MM.1S (cell line): ENCODE results near the gene ERICH4.
A peak's percentile ranks its signal among the peaks of the same experiment; 100 is the strongest.
"Not testable (repeated sequence)": the region's sequence is repeated elsewhere in the genome, so short reads cannot be mapped to it uniquely, and the experiment has no call there.

Experiments used
- DNase-seq: peaks from one replicate; pipeline ENCODE4 v3.0.0-alpha.2; 2015
- H2AFZ ChIP-seq: fragments of 300-600 bp; sonication (generic); 2 replicates; pipeline ENCODE4 v1.6.0; 2016; ENCODE audit warnings: antibody characterized with exemption, low read length
- H3F3A ChIP-seq: fragments of 300-600 bp; sonication (generic); 2 replicates; pipeline ENCODE4 v1.6.1; 2016; ENCODE audit warnings: mild to moderate bottlenecking, antibody characterized with exemption, low read length, moderate library complexity, mixed read lengths; ENCODE audit not compliant: insufficient read depth
- H3K27ac ChIP-seq: fragments of 300-600 bp; sonication (generic); 2 replicates; pipeline ENCODE4 v1.5.1; 2016; ENCODE audit warnings: mild to moderate bottlenecking, low read length
- H3K27me3 ChIP-seq: fragments of 300-600 bp; sonication (generic); replicated peaks from 2 replicates; pipeline ENCODE4 v1.6.0; 2016; ENCODE audit warnings: low read length; ENCODE audit not compliant: insufficient read depth
- H3K36me3 ChIP-seq: fragments of 300-600 bp; sonication (generic); replicated peaks from 2 replicates; pipeline ENCODE4 v1.6.1; 2016; ENCODE audit warnings: mild to moderate bottlenecking, low read length, mixed read lengths; ENCODE audit not compliant: insufficient read depth
- H3K4me1 ChIP-seq: fragments of 300-600 bp; sonication (generic); 2 replicates; pipeline ENCODE4 v1.6.1; 2016; ENCODE audit warnings: low read length, mixed read lengths
- H3K4me2 ChIP-seq: fragments of 300-600 bp; sonication (generic); 2 replicates; pipeline ENCODE4 v1.6.0; 2016; ENCODE audit warnings: low read depth, low read length
- H3K4me3 ChIP-seq: fragments of 300-600 bp; sonication (generic); 2 replicates; pipeline ENCODE4 v1.5.1; 2016; ENCODE audit warnings: low read length, mixed read lengths
- H3K79me2 ChIP-seq: fragments of 300-600 bp; sonication (generic); 2 replicates; pipeline ENCODE4 v1.6.1; 2016; ENCODE audit warnings: mixed run types, low read length, mixed read lengths
- H3K9ac ChIP-seq: fragments of 300-600 bp; sonication (generic); 2 replicates; pipeline ENCODE4 v1.6.1; 2016; ENCODE audit warnings: low read length, mixed read lengths
- H3K9me2 ChIP-seq: fragments of 300-600 bp; sonication (generic); replicated peaks from 2 replicates; pipeline ENCODE4 v1.6.1; 2016; ENCODE audit warnings: mild to moderate bottlenecking, low read length, mixed read lengths; ENCODE audit not compliant: insufficient read depth
- H3K9me3 ChIP-seq: fragments of 300-600 bp; sonication (generic); replicated peaks from 2 replicates; pipeline ENCODE4 v1.6.1; 2016; ENCODE audit warnings: mild to moderate bottlenecking, low read length, mixed read lengths; ENCODE audit not compliant: insufficient read depth
- H4K20me1 ChIP-seq: fragments of 300-600 bp; sonication (generic); 2 replicates; pipeline ENCODE4 v1.6.1; 2016; ENCODE audit warnings: mild to moderate bottlenecking, low read length, moderate library complexity, mixed read lengths; ENCODE audit not compliant: insufficient read depth
- EZH2 ChIP-seq: fragments of 300-600 bp; sonication (generic); optimal IDR thresholded peaks from 2 replicates; pipeline ENCODE3; 2017; ENCODE audit warnings: low read depth, mild to moderate bottlenecking, antibody characterized with exemption, low read length, mixed read lengths
- EZH2phosphoT487 ChIP-seq: fragments of 300-600 bp; sonication (generic); IDR thresholded peaks from 2 replicates; pipeline ENCODE4 v1.6.1; 2018; ENCODE audit warnings: antibody characterized with exemption, low read length
- TF ChIP-seq, protein P1 (sequence below): fragments of 300-600 bp; sonication (generic); IDR thresholded peaks from 2 replicates; pipeline ENCODE4 v1.5.1; 2016; ENCODE audit warnings: antibody characterized with exemption, low read length, mixed read lengths

Gene ERICH4

GRCh38 chr19:41408256-41408655, 34.7 kb upstream of the ERICH4 start:
- H3K4me3 ChIP-seq, result no peak overlapping the region
- no peaks in the 10 kb centered on the region for H3F3A ChIP-seq
- no peak overlapping the region for H2AFZ ChIP-seq
- no peaks in the 10 kb centered on the region for H4K20me1 ChIP-seq
- no peak overlapping the region for H3K4me2 ChIP-seq
- TF ChIP-seq EZH2 (no peak), EZH2phosphoT487 (no peak)
- TF ChIP-seq, protein P1, sequence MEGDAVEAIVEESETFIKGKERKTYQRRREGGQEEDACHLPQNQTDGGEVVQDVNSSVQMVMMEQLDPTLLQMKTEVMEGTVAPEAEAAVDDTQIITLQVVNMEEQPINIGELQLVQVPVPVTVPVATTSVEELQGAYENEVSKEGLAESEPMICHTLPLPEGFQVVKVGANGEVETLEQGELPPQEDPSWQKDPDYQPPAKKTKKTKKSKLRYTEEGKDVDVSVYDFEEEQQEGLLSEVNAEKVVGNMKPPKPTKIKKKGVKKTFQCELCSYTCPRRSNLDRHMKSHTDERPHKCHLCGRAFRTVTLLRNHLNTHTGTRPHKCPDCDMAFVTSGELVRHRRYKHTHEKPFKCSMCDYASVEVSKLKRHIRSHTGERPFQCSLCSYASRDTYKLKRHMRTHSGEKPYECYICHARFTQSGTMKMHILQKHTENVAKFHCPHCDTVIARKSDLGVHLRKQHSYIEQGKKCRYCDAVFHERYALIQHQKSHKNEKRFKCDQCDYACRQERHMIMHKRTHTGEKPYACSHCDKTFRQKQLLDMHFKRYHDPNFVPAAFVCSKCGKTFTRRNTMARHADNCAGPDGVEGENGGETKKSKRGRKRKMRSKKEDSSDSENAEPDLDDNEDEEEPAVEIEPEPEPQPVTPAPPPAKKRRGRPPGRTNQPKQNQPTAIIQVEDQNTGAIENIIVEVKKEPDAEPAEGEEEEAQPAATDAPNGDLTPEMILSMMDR, result no peak
- no peak for DNase-seq
- H3K4me1 ChIP-seq, result peaks cover 21% of the 10 kb centered on the region
- H3K9me2 ChIP-seq, result no peaks in the 10 kb centered on the region
- H3K27ac ChIP-seq, result no peak overlapping the region
- no peak overlapping the region for H3K9ac ChIP-seq
- no peaks in the 10 kb centered on the region for H3K9me3 ChIP-seq
- H3K36me3 ChIP-seq, result no peaks in the 10 kb centered on the region
- no peaks in the 10 kb centered on the region for H3K27me3 ChIP-seq
- no peaks in the 10 kb centered on the region for H3K79me2 ChIP-seq

DNA sequence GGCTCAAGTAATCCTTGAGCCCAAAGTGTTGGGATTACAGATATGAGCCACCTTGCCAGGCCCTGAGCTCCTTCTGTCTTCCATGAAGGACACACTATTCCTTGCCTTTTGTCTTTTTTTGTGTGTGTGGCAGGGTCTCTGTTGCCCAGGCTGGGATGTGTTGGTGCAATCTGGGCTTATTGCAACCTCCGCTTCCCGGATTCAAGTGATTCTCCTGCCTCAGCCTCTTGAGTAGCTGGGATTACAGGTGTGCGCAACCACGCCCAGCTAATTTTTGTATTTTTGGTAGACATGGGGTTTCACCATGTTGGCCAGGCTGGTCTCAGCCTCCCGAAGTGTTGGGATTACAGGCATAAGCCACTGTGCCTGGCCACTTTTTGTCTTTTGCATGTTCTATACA, 34.1 kb upstream of the ERICH4 start:
- H3K4me3 ChIP-seq, result 0 out of 2 replicates have a peak overlapping the region, but pooled peaks have one; percentile 16
- not testable (repeated sequence) for H3K27me3 ChIP-seq, H3K36me3 ChIP-seq, H2AFZ ChIP-seq, H4K20me1 ChIP-seq, H3K79me2 ChIP-seq, H3K9me3 ChIP-seq, H3K9me2 ChIP-seq, H3F3A ChIP-seq, DNase-seq
- H3K4me2 ChIP-seq, result peak overlapping the region; percentile 66; the same call in 1 of the 2 replicates
- peaks cover 21% of the 10 kb centered on the region for H3K4me1 ChIP-seq
- H3K9ac ChIP-seq, result peak overlapping the region; percentile 28; the same call in 1 of the 2 replicates
- peak overlapping the region; percentile 58; the same call in 1 of the 2 replicates for H3K27ac ChIP-seq

- 0 out of 2 replicates have a peak overlapping the region, but pooled peaks have one; percentile 16 for H3K4me3 ChIP-seq
- peak overlapping the region; percentile 28; the same call in 1 of the 2 replicates for H3K9ac ChIP-seq
- H3K9me3 ChIP-seq, result no peaks in the 10 kb centered on the region
- no peaks in the 10 kb centered on the region for H3K79me2 ChIP-seq
- TF ChIP-seq, protein P1, result no peak
- TF ChIP-seq EZH2 (no peak), EZH2phosphoT487 (no peak)
- no peak overlapping the region for H2AFZ ChIP-seq
- no peaks in the 10 kb centered on the region for H3K9me2 ChIP-seq
- H3K4me1 ChIP-seq, result peaks cover 21% of the 10 kb centered on the region
- H3K36me3 ChIP-seq, result no peaks in the 10 kb centered on the region
- peak; percentile 38 for DNase-seq
- peak overlapping the region; percentile 58 for H3K27ac ChIP-seq
- no peaks in the 10 kb centered on the region for H4K20me1 ChIP-seq
- peak overlapping the region; percentile 66 for H3K4me2 ChIP-seq
- no peaks in the 10 kb centered on the region for H3K27me3 ChIP-seq
- no peaks in the 10 kb centered on the region for H3F3A ChIP-seq
These were observed 33.7 kb upstream of the ERICH4 start for GRCh38 chr19:41409288-41409687.

DNA sequence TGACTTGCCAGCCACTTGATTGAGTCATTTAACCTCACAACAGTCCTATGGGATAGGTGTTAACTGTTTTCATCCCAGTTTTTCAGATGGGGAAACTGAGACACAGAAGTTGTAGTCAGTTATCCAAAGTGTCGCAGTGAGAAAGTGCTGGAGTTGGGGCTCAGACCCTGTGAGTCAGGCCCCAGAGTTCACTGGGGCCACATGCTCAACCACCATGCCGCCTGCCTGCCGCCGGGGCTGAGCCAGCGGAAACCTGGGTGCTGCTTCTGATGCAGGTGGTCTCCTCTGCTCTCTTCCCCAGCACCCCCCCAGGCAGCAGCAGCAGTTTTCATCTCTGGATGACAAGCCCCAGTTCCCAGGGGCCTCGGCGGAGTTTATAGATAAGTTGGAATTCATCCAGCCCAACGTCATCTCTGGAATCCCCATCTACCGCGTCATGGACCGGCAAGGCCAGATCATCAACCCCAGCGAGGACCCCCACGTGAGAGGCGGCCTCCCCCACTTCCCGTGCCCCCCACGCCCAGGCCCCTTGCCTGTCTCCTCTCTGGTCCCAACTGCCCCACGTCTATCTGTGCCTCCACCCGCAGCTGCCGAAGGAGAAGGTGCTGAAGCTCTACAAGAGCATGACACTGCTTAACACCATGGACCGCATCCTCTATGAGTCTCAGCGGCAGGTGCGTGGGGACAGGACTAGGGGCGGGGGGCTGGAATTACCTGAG, 32.5 kb upstream of the ERICH4 start:
- Histone ChIP-seq H4K20me1 (no peaks in the 10 kb centered on the region), H3K27ac (peak overlapping the region; percentile 58; the same call in 1 of the 2 replicates), H3K9ac (peak overlapping the region; percentile 39), H3K27me3 (no peaks in the 10 kb centered on the region), H3K4me1 (peaks cover 21% of the 10 kb centered on the region), H3K9me2 (no peaks in the 10 kb centered on the region), H3F3A (no peaks in the 10 kb centered on the region), H3K79me2 (no peaks in the 10 kb centered on the region), H3K9me3 (no peaks in the 10 kb centered on the region), H3K4me3 (no peak overlapping the region), H3K36me3 (no peaks in the 10 kb centered on the region), H3K4me2 (peak overlapping the region; percentile 66), H2AFZ (no peak overlapping the region)
- no peak for DNase-seq
- TF ChIP-seq EZH2phosphoT487 (no peak), EZH2 (no peak)
- TF ChIP-seq, protein P1, result no peak
